WTC11 (cell line): Measurements from ENCODE around the gene ASTN2. TPM values are rescaled to one million over a fixed set of nuclear protein-coding genes. Genes with fewer than 3 reads are reported as not detected.

ENCODE experiments used
- ATAC-seq: fragments of 200-7000 bp; cut with Tn5 transposase; 2 replicates; pipeline ENCODE4 v1.10.0; 2021; ENCODE audit warnings: mild to moderate bottlenecking, moderate library complexity
- CTCF ChIA-PET: fragments of 300-600 bp; sonication (Branson Sonifier 250); formaldehyde crosslinking; loops from one replicate; lab custom pipeline; 2021; ENCODE audit warnings: antibody characterized with exemption; lab: Charles Lee
- POLR2A ChIA-PET: fragments of 350-600 bp; sonication (Branson Sonifier 250); formaldehyde crosslinking; loops from one replicate; lab custom pipeline; 2021; ENCODE audit warnings: antibody characterized with exemption; lab: Charles Lee
- DNase-seq: peaks from one replicate; pipeline ENCODE4 v3.0.0; 2021; ENCODE audit warnings: low spot score
- H3K27ac Mint-ChIP-seq: 2 replicates; pipeline ENCODE4 v1.8.0; 2021; ENCODE audit warnings: mixed read lengths
- H3K27me3 Mint-ChIP-seq: 2 replicates; pipeline ENCODE4 v1.8.0; 2021; ENCODE audit warnings: low read depth, mild to moderate bottlenecking, moderate library complexity, mixed read lengths
- H3K36me3 Mint-ChIP-seq: 2 replicates; pipeline ENCODE4 v1.8.0; 2021; ENCODE audit warnings: mixed read lengths
- H3K4me1 Mint-ChIP-seq: 2 replicates; pipeline ENCODE4 v1.8.0; 2022; ENCODE audit warnings: mixed read lengths
- H3K4me3 Mint-ChIP-seq: 2 replicates; pipeline ENCODE4 v1.8.0; 2021; ENCODE audit warnings: mild to moderate bottlenecking, moderate library complexity, mixed read lengths
- H3K9me3 Mint-ChIP-seq: 2 replicates; pipeline ENCODE4 v1.8.0; 2021; ENCODE audit warnings: mixed read lengths
- ATF2 ChIP-seq: sonication (generic); formaldehyde crosslinking; IDR thresholded peaks from 2 replicates; pipeline ENCODE4 v1.8.1; 2022; ENCODE audit warnings: low read depth, missing genetic modification reagents, borderline replicate concordance
- CDX4 ChIP-seq: fragments of 250-450 bp; sonication (Bioruptor Pico); IDR thresholded peaks from 2 replicates; pipeline ENCODE4 v1.9.0; 2021; ENCODE audit warnings: moderate library complexity, mild to moderate bottlenecking, inconsistent platforms, borderline replicate concordance
- CREB1 ChIP-seq: sonication (generic); formaldehyde crosslinking; IDR thresholded peaks from 2 replicates; pipeline ENCODE4 v1.8.0; 2023; ENCODE audit warnings: mild to moderate bottlenecking, missing genetic modification reagents
- GABPB1 ChIP-seq: sonication (generic); formaldehyde crosslinking; IDR thresholded peaks from 2 replicates; pipeline ENCODE4 v1.8.1; 2023; ENCODE audit warnings: mild to moderate bottlenecking, missing genetic modification reagents
- MAX ChIP-seq: sonication (generic); formaldehyde crosslinking; IDR thresholded peaks from 2 replicates; pipeline ENCODE4 v1.8.0; 2022; ENCODE audit warnings: mild to moderate bottlenecking, missing genetic modification reagents
- MXD4 ChIP-seq: fragments of 250-450 bp; sonication (Bioruptor Pico); IDR thresholded peaks from 2 replicates; pipeline ENCODE4 v1.8.0; 2021; ENCODE audit warnings: mild to moderate bottlenecking, moderate library complexity, borderline replicate concordance
- NFYB ChIP-seq: sonication (generic); formaldehyde crosslinking; conservative IDR thresholded peaks from 2 replicates; pipeline ENCODE4 v1.8.0; 2022; ENCODE audit warnings: low read depth, missing genetic modification reagents
- PRDM15 ChIP-seq: sonication (generic); formaldehyde crosslinking; IDR thresholded peaks from 2 replicates; pipeline ENCODE4 v1.8.0; 2022; ENCODE audit warnings: missing genetic modification reagents
- PREB ChIP-seq: sonication (generic); formaldehyde crosslinking; IDR thresholded peaks from 2 replicates; pipeline ENCODE4 v1.8.1; 2022; ENCODE audit warnings: mild to moderate bottlenecking, missing genetic modification reagents, moderate library complexity, borderline replicate concordance
- PRRX2 ChIP-seq: fragments of 250-450 bp; sonication (Bioruptor Pico); IDR thresholded peaks from 2 replicates; pipeline ENCODE4 v1.8.0; 2021; ENCODE audit warnings: mild to moderate bottlenecking
- RELA ChIP-seq: sonication (generic); formaldehyde crosslinking; IDR thresholded peaks from 2 replicates; pipeline ENCODE4 v1.8.1; 2022; ENCODE audit warnings: missing genetic modification reagents, mild to moderate bottlenecking, borderline replicate concordance
- TP53 ChIP-seq: sonication (generic); formaldehyde crosslinking; IDR thresholded peaks from 2 replicates; pipeline ENCODE4 v1.8.1; 2023; ENCODE audit warnings: mild to moderate bottlenecking, missing genetic modification reagents
- ZBTB21 ChIP-seq: sonication (generic); formaldehyde crosslinking; IDR thresholded peaks from 2 replicates; pipeline ENCODE4 v1.8.1; 2023; ENCODE audit warnings: mild to moderate bottlenecking, missing genetic modification reagents, borderline replicate concordance
- ZNF138 ChIP-seq: sonication (generic); formaldehyde crosslinking; conservative IDR thresholded peaks from 2 replicates; pipeline ENCODE4 v1.8.1; 2022; ENCODE audit warnings: mild to moderate bottlenecking, moderate library complexity, missing genetic modification reagents
- ZNF423 ChIP-seq: fragments of 250-450 bp; sonication (Bioruptor Pico); IDR thresholded peaks from 2 replicates; pipeline ENCODE4 v2.1.2; 2022; ENCODE audit warnings: mild to moderate bottlenecking, moderate library complexity
- total RNA-seq: library from RNA; stranded (reverse); gene quantifications from 3 replicates; pipeline ENCODE4 v1.2.3, GENCODE V29; 2021
- TF ChIP-seq, protein P1 (sequence below): fragments of 250-450 bp; sonication (Bioruptor Pico); IDR thresholded peaks from 2 replicates; pipeline ENCODE4 v1.9.0; 2021; ENCODE audit warnings: mild to moderate bottlenecking, borderline replicate concordance
- TF ChIP-seq, protein P2 (sequence below): fragments of 200-600 bp; IDR thresholded peaks from 2 replicates; pipeline ENCODE4 v1.8.0; 2022; ENCODE audit warnings: antibody characterized with exemption
- TF ChIP-seq, protein P3 (sequence below): sonication (generic); formaldehyde crosslinking; IDR thresholded peaks from 2 replicates; pipeline ENCODE4 v1.8.1; 2022; ENCODE audit warnings: low read depth, mild to moderate bottlenecking, moderate library complexity, missing genetic modification reagents, borderline replicate concordance

The ASTN2 gene
- total RNA-seq, 1 experiment from 2014 or later: 16.2 TPM

- TF ChIP-seq ATF2: no peak
- TF ChIP-seq ZNF423 (CRISPR knock-in tag): peak; percentile 63
Observed at GRCh38 chr9:117413346-117414219, 1.3 kb downstream of the ASTN2 start.

GRCh38 chr9:117412841-117413240 lies 2.0 kb downstream of the ASTN2 start:
- Mint-ChIP-seq H3K4me1 (peaks cover 30% of the 10 kb centered on the region), H3K27ac (no peak overlapping the region), H3K36me3 (no peaks in the 10 kb centered on the region), H3K9me3 (no peaks in the 10 kb centered on the region), H3K4me3 (peak overlapping the region; percentile 85), H3K27me3 (peaks cover 28% of the 10 kb centered on the region)
- ATAC-seq: no peak
- no peak for DNase-seq
- CTCF ChIA-PET: interaction anchor here (0.7 to 3.9 kb wide), 25 partner anchors 9 to 676 kb away, joined by 3 to 37 read pairs (median 6); no protein-coding TSS in a partner anchor
- POLR2A ChIA-PET: interaction anchor here (1.4 kb wide), 1 partner anchor 20 kb away, joined by 5 read pairs; no protein-coding TSS in a partner anchor
- TF ChIP-seq RELA (no peak), GABPB1 (CRISPR knock-in tag) (no peak), TP53 (CRISPR knock-in tag) (no peak), PRRX2 (CRISPR knock-in tag) (no peak), NFYB (no peak), PREB (no peak), ZBTB21 (CRISPR knock-in tag) (no peak), ZNF138 (no peak), CDX4 (CRISPR knock-in tag) (no peak), MXD4 (CRISPR knock-in tag) (no peak), PRDM15 (no peak), CREB1 (CRISPR knock-in tag) (no peak), MAX (CRISPR knock-in tag) (no peak)
- TF ChIP-seq, protein P1, sequence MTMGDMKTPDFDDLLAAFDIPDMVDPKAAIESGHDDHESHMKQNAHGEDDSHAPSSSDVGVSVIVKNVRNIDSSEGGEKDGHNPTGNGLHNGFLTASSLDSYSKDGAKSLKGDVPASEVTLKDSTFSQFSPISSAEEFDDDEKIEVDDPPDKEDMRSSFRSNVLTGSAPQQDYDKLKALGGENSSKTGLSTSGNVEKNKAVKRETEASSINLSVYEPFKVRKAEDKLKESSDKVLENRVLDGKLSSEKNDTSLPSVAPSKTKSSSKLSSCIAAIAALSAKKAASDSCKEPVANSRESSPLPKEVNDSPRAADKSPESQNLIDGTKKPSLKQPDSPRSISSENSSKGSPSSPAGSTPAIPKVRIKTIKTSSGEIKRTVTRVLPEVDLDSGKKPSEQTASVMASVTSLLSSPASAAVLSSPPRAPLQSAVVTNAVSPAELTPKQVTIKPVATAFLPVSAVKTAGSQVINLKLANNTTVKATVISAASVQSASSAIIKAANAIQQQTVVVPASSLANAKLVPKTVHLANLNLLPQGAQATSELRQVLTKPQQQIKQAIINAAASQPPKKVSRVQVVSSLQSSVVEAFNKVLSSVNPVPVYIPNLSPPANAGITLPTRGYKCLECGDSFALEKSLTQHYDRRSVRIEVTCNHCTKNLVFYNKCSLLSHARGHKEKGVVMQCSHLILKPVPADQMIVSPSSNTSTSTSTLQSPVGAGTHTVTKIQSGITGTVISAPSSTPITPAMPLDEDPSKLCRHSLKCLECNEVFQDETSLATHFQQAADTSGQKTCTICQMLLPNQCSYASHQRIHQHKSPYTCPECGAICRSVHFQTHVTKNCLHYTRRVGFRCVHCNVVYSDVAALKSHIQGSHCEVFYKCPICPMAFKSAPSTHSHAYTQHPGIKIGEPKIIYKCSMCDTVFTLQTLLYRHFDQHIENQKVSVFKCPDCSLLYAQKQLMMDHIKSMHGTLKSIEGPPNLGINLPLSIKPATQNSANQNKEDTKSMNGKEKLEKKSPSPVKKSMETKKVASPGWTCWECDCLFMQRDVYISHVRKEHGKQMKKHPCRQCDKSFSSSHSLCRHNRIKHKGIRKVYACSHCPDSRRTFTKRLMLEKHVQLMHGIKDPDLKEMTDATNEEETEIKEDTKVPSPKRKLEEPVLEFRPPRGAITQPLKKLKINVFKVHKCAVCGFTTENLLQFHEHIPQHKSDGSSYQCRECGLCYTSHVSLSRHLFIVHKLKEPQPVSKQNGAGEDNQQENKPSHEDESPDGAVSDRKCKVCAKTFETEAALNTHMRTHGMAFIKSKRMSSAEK (CRISPR knock-in tag): no peak
- TF ChIP-seq, protein P2, sequence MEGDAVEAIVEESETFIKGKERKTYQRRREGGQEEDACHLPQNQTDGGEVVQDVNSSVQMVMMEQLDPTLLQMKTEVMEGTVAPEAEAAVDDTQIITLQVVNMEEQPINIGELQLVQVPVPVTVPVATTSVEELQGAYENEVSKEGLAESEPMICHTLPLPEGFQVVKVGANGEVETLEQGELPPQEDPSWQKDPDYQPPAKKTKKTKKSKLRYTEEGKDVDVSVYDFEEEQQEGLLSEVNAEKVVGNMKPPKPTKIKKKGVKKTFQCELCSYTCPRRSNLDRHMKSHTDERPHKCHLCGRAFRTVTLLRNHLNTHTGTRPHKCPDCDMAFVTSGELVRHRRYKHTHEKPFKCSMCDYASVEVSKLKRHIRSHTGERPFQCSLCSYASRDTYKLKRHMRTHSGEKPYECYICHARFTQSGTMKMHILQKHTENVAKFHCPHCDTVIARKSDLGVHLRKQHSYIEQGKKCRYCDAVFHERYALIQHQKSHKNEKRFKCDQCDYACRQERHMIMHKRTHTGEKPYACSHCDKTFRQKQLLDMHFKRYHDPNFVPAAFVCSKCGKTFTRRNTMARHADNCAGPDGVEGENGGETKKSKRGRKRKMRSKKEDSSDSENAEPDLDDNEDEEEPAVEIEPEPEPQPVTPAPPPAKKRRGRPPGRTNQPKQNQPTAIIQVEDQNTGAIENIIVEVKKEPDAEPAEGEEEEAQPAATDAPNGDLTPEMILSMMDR: no peak
- TF ChIP-seq, protein P3, sequence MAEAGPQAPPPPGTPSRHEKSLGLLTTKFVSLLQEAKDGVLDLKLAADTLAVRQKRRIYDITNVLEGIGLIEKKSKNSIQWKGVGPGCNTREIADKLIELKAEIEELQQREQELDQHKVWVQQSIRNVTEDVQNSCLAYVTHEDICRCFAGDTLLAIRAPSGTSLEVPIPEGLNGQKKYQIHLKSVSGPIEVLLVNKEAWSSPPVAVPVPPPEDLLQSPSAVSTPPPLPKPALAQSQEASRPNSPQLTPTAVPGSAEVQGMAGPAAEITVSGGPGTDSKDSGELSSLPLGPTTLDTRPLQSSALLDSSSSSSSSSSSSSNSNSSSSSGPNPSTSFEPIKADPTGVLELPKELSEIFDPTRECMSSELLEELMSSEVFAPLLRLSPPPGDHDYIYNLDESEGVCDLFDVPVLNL (CRISPR knock-in tag): no peak

More at GRCh38 chr9:117413346-117414219, 1.3 kb downstream of the ASTN2 start:
- Mint-ChIP-seq H3K36me3 (no peaks in the 10 kb centered on the region), H3K4me1 (peaks cover 23% of the 10 kb centered on the region), H3K9me3 (no peaks in the 10 kb centered on the region), H3K4me3 (peak overlapping the region; percentile 85), H3K27me3 (peaks cover 28% of the 10 kb centered on the region), H3K27ac (no peak overlapping the region)
- CTCF ChIA-PET: interaction anchor here (0.7 to 3.9 kb wide), 29 partner anchors 9 to 677 kb away, joined by 3 to 37 read pairs (median 4); no protein-coding TSS in a partner anchor
- peak; percentile 65 for DNase-seq
- ATAC-seq: peak; percentile 35
- POLR2A ChIA-PET: interaction anchor here (1.4 kb wide), 1 partner anchor 20 kb away, joined by 5 read pairs; no protein-coding TSS in a partner anchor
